GM21529 (cell line): ENCODE results near the gene GIPC3.

ENCODE experiments used
- ATAC-seq: cut with Tn5 transposase; IDR thresholded peaks from one replicate; pipeline ENCODE4 v1.9.1; 2021; ENCODE audit not compliant: unreplicated experiment

Gene GIPC3

GRCh38 chr19:3604987-3605343 lies 19.7 kb downstream of the GIPC3 start:
- ATAC-seq = no peak

DNA sequence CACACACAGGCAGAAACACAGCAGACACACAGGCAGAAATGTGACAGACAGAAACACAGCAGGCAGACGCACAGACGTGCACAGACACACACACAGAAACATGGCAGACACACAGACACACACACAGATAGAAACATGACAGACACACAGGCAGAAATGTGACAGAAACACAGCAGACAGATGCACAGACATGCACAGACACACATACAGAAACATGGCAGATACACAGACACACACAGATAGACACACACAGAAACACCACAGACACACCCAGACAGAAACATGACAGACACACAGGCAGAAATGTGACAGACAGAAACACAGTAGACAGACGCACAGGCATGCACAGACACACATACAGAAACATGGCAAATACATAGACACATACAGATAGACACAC lies 20.1 kb downstream of the GIPC3 start:
- ATAC-seq = no peak

DNA sequence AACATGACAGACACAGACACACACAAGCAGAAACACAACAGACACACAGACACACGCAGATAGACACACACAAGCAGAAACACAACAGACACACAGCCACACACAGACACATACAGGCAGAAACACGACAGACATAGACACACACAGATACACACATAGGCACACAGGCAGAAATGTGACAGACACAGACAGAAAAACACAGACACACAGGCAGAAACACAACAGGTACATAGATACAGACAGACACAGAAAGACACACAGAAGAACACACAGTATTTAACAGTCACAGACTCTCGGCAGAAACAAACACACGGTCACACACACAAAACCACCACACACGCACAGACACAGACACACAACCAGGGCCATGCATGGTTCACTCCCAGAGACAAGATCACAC lies 20.5 kb downstream of the GIPC3 start:
- ATAC-seq = no peak

DNA sequence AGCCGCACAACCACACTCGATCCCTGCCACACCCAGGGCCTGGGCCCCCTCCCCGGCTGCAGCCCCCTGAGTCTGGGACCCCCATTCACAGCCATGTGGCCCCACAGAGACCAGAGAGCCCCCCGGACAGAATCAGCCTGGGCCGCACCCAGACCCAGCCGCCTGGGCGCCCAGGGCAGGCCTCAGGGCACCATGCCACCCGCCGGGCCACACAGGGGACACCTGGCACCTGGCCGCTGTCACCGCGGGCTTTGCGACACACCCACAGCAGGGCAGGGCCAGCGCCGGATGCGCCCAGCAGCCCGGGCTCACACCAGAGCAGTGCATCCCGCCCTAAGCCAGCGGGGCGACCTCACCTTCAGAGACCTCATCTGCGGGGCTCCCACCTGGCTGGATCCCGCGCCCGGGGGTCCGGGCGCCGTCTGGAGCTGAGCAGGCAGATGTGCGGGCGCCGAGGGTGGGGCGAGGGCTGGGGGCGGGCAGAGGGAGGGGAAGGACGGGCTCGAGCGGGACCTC lies 21.0 kb downstream of the GIPC3 start:
- ATAC-seq = no peak

- ATAC-seq = no peak
Measured at GRCh38 chr19:3606690-3607289, 21.5 kb downstream of the GIPC3 start, which contains the start of gene TBXA2R. TSS of gene TBXA2R (minus strand) at chr19:3606875. CDS start at chr19:3600634, 6,241 bp downstream.

- no peak for ATAC-seq
Measured at GRCh38 chr19:3607303-3608078, 22.2 kb downstream of the GIPC3 start.

DNA sequence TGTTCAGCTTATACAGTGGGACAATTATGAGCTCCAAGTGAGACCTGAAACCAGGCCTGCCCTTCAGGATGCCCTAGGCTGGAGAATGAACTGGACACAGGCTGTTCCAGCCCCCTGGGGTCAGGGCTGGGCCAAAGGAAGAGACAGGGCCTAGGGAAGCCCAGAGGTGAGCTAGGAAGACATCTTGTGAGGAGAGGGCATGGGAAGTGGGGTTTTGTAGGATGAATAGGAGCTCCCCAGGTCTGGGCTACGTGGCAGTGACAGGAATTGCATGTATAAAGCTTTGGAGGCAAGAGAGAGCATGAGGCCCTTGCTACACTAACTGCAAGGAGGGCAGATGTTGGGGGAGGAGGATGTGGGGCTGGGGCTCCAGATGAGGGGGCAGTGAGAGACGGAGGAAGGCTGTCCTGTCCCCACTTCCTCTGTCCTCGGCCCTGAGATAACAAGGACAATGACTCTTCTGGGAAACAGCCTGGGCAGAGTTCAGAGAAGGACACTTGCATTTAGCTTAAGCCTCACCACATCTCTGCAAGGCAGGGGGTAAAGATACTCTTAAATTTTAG lies 22.9 kb downstream of the GIPC3 start:
- ATAC-seq = no peak

GRCh38 chr19:3608750-3609322 lies 23.6 kb downstream of the GIPC3 start:
- no peak for ATAC-seq

DNA sequence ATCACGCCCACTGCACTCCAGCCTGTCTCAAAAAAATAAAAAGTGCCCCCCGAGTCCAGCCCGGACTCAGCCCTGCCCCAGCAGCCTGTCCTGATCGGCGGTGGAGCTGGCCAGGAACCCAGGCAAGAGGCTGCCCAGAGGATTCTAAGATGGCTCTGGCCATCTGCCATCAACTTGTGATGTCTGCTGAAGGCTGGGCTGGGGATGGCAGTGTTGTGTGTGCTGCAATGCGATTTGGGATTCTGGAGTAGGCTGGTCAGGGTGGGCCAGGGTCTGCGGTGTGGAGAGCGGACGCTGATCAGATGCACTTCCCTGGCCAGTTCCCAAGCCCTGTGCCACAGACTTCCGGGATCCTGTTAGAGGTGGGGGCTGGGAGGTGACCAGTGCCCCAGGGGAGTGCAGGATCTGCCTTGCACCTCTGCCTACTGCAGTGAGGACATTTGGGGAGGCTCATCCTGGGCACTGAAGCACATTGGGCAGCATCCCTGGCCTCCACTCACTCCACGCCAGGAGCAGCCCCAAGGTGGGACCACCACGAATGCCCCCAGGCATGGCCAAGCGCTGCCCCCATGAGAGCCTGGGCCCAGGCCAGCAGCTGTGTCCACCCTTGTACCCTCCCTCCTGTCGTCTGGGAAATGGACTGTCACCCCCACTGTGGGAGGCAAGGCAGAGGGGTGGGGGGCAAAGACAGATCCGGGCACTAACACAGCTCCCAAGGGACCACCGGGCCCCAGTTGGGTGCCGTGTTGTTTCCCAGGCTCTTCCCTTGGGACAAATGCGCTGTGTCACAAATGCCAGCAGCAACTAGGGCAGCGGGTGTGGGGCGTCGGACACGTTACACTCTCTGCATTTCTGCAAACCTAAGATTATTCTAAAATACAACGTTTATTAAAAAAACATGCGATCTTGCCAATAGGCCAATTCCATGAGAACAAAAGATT lies 24.8 kb downstream of the GIPC3 start:
- no peak for ATAC-seq

DNA sequence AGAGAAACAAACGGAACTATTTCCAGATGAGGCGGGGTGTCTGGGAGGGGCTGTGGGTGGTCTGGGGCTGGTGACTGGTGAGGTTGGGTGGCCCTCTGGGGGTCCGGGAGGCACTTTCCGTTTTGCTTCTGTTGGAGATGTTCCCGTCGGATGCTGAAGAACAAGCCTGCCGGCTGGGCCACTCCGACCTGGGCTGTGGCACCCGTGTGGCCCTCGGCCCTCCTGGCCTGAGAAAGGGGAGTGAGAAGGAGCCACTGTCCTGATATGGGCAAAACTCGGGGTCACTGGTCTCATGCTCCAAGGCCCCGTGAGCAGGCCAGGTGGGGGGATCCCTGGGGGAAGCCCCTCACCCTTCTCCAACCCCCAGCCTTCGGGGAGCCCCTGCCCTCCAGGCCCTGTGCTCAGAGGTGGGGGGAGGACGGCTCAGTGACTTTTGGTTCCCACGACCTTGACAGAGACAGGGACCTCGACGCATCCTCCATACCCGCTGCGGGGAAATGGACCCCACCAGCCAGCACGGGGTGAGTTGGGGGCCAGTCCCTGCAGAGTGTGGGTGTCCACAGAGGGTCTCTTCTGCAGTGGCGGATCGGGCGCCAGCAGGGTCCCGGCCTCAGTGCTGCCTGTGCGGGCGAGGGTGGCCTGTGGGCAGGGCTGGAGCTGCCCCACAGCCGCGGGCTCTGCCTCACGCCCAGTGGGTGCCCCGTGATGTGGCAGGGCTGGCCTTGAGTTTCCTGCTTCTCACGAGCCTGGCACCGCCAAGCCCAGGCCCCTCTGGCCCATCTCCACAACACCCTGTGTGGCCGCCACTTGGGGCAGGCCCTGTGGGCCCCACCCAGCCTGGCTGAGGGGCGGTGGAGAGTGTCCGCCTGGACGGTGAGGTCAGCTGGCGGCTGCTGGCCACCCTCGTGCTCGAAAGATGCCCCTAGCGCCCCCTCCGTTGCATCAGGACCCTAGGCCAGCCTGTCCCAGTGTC lies 25.8 kb downstream of the GIPC3 start:
- no peak for ATAC-seq

GRCh38 chr19:3611841-3612240 lies 26.6 kb downstream of the GIPC3 start:
- no peak for ATAC-seq

GRCh38 chr19:3612330-3612729 lies 27.1 kb downstream of the GIPC3 start:
- ATAC-seq = no peak

GRCh38 chr19:3612901-3613741 lies 27.8 kb downstream of the GIPC3 start:
- no peak for ATAC-seq

GRCh38 chr19:3613818-3614661 lies 28.8 kb downstream of the GIPC3 start:
- no peak for ATAC-seq

DNA sequence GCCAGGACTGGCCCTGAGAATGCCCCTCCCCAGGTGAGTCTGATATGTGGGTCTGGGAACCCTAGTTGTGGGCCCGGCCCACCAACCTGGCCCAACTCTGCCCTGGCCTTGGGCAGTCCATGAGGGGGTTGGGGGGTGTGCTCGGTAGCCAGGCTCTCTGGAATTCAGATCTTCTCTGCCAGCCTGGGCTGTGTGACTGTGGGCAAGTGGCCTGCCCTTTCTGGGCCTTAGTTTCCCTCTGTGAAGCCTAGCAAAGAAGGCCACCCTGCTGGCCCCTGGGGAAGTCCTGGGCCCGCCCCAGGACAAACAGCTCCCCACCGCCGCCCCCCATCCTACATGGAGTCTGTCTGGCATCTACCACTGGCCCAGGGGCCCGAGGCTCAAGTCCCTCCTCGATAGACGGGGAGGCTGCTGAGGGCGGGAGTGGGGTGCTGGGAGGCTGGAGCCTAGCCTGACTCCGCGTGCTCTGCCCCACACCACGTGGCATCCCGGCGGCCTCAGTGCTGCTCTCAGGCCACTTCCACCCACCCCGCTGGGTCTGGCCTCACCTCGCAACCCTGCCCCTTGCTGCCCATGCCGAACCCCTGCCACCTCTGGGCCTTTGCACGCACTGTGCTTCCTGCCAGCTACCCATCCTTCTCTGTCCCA lies 29.7 kb downstream of the GIPC3 start:
- ATAC-seq = no peak

DNA sequence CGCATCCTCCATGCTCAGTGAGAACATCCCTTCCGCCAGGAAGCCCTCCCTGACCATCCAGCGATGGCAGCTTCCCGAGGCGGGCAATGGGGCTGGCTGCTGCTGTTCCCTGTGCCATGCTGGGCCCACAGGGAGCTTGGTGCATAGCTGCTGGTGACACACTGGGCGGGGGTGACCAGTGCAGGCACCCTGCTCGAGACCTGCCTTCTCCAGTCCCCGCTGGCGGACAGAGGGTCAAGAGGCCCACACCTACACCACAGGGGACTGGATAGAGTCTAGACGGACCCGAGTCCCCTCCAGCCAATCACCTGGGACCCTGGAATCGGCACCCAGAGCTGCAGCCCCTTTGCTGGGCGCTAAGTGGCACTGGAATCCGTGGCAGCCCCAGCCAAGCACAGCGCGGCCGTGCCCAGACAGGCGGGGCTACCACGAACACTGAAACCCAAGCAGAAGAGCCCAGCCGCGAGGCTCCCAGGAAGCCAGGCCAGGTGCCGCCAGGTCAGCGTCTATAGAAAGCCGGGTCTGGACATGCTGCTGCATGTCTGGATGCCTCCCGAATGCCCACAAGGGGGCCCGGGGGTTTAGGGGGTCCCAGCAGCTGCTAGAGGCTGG lies 30.4 kb downstream of the GIPC3 start:
- no peak for ATAC-seq

DNA sequence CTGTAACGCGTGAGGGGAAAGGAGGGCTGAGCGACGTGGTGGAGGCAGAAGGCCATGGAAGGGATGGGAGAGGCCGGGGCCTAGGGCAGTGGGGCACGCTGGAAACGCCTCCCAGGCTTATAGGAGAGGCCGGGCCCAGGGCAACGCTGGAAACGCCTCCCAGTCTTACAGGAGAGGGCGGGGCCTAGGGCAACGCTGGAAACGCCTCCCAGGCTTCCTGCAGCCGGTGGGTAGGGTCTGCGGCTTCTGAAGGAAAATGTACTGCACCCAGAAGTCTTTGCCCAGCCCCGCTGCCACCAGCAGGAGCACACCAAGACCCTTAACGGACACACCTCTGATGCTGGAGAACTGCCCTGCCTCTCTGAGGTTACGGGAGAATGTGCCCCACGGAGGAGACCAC lies 32.2 kb downstream of the GIPC3 start:
- no peak for ATAC-seq
